Astrocyte (in vitro differentiated cells and primary cell): Measurements from ENCODE around the gene CYP2E1.

ENCODE experiments used
- EZH2 ChIP-seq: IDR thresholded peaks from 2 replicates; pipeline ENCODE4 v1.6.1; 2012; ENCODE audit warnings: mild to moderate bottlenecking, low read length, inconsistent platforms; ENCODE audit not compliant: insufficient read depth
- TF ChIP-seq, protein P1 (sequence below): IDR thresholded peaks from 2 replicates; pipeline ENCODE4 v1.5.1; 2011; ENCODE audit warnings: low read depth, mild to moderate bottlenecking, inconsistent platforms, low read length, moderate library complexity; ENCODE audit not compliant: insufficient read depth

DNA sequence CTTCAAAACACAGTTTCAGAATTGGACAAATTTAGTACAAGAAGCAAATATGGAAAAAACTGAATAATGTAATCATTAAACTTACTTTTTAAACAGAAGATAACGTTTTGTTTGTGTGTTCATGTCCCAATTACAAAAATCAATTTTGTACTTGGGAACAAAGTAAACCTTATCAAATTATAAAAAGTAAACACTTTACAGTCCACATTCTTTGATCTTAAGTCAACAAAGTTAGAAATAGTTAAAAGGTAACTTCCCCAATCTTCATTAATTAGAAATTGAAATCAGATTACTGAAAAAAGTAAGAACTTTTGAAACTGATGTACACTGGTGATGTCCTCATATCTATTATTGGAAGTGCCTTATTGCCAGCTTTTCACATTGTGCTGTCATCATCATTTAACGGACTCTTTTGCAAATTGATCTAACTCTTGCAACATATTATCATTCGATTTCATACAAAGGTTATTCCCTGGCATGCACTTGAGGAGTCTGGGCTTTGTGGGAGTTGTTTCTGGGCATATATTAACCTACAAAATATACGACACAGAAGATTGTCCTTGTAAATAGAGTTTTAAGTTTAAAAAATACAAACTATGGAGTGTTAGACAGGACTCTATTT lies 15.1 kb upstream of the CYP2E1 start:
- TF ChIP-seq, protein P1, sequence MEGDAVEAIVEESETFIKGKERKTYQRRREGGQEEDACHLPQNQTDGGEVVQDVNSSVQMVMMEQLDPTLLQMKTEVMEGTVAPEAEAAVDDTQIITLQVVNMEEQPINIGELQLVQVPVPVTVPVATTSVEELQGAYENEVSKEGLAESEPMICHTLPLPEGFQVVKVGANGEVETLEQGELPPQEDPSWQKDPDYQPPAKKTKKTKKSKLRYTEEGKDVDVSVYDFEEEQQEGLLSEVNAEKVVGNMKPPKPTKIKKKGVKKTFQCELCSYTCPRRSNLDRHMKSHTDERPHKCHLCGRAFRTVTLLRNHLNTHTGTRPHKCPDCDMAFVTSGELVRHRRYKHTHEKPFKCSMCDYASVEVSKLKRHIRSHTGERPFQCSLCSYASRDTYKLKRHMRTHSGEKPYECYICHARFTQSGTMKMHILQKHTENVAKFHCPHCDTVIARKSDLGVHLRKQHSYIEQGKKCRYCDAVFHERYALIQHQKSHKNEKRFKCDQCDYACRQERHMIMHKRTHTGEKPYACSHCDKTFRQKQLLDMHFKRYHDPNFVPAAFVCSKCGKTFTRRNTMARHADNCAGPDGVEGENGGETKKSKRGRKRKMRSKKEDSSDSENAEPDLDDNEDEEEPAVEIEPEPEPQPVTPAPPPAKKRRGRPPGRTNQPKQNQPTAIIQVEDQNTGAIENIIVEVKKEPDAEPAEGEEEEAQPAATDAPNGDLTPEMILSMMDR, result no peak
- TF ChIP-seq EZH2, result no peak
